Stomach (tissue), 9 donors: ENCODE measurements around the gene PLXNA2. TPM values are rescaled to one million over a fixed set of nuclear protein-coding genes. Genes with fewer than 3 reads are reported as not detected.

Source experiments
- DNase-seq, 2 donors: peaks; one replicate each; pipeline versions ENCODE4 v3.0.0 to v3.0.0-alpha.2; 2013 to 2019
- H3K27ac ChIP-seq, 5 donors: fragments of 200-600 bp in 4 of 5; sonication (generic) in 4 of 5; one replicate each; pipeline ENCODE4 v1.5.1; 2013 to 2019; ENCODE audit warnings: mild to moderate bottlenecking in 1 of 5, moderate library complexity in 1 of 5
- H3K27me3 ChIP-seq, 3 donors: fragments of 200-600 bp; sonication (generic); one replicate each; pipeline ENCODE4 v1.5.1; 2017 to 2019; ENCODE audit warnings: mixed run types in 1 of 3
- H3K36me3 ChIP-seq, 4 donors: fragments of 200-600 bp; sonication (generic); 1 replicate in 3 of 4; 2 replicates in 1 of 4; pipeline ENCODE4 v1.5.1; 2016 to 2019
- H3K4me1 ChIP-seq, 4 donors: fragments of 200-600 bp; sonication (generic); one replicate each; pipeline ENCODE4 v1.5.1; 2016 to 2019
- H3K4me3 ChIP-seq, 4 donors: fragments of 200-600 bp; sonication (generic) in 3 of 4; one replicate each; pipeline ENCODE4 v1.5.1; 2016 to 2019; ENCODE audit warnings: mild to moderate bottlenecking in 1 of 4
- H3K9me3 ChIP-seq, 4 donors: fragments of 200-600 bp; sonication (generic); one replicate each; pipeline ENCODE4 v1.5.1; 2016 to 2019
- EP300 ChIP-seq: sonication (generic); formaldehyde crosslinking; IDR thresholded peaks from one replicate; pipeline ENCODE4 v1.6.1; 2017; ENCODE audit warnings: antibody characterized with exemption
- POLR2A ChIP-seq, 4 donors: fragments of 450-650 bp; IDR thresholded peaks; one replicate each; pipeline ENCODE4 v1.6.1; 2016; ENCODE audit warnings: antibody characterized with exemption in 4 of 4, control low read depth in 2 of 4, mild to moderate bottlenecking in 1 of 4, moderate library complexity in 1 of 4
- POLR2AphosphoS5 ChIP-seq, 3 donors: sonication (generic); formaldehyde crosslinking; IDR thresholded peaks; one replicate each; pipeline ENCODE4 v1.6.1; 2016; ENCODE audit warnings: antibody characterized with exemption in 3 of 3
- whole genome bisulfite sequencing, 5 donors: extraction: QIAGEN DNeasy Blood & Tissue Kit in 3 of 5; methylation state at CpG; one replicate each; pipeline versions ENCODE4 v1.1.5 to v1.1.7; 2013 to 2018; 5-methylcytosine and 5-hydroxymethylcytosine counted together
- intact Hi-C: fragments of 100-400 bp; cut with DNase I; formaldehyde crosslinking; loops from one replicate; pipeline ENCODE4 v1.15.1; 2023; ENCODE audit warnings: low total_unique reads
- polyA plus RNA-seq, 3 donors: library from polyadenylated mRNA; stranded (reverse); fragments of 200-250 nt; gene quantifications; one replicate each; pipeline ENCODE4 v1.2.3, GENCODE V29; 2013
- total RNA-seq, 5 donors: library from RNA; depleted of rRNA; stranded (reverse); fragments of >200 nt; gene quantifications; one replicate each; pipeline versions ENCODE4 v1.1.0 to v1.2.3, GENCODE V29; 2014 to 2016
- TF ChIP-seq, protein P1 (sequence below), 7 experiments: fragments of 450-650 bp in 4 of 7; fragments of 200-600 bp in 3 of 7; sonication (generic) in 3 of 7; IDR thresholded peaks; one replicate each; pipeline ENCODE4 v1.5.1; 2016 to 2019; ENCODE audit warnings: antibody characterized with exemption in 7 of 7, control low read depth in 2 of 7, mild to moderate bottlenecking in 1 of 7
- donor health status: healthy with polysubstance abuse.
- donor health status: Bipolar disorder and iron deficiency.
- donor health status: healthy.

PLXNA2 gene
- total and polyA plus RNA-seq, 8 donors: 2.7 to 185 (median 28.7) TPM

DNA sequence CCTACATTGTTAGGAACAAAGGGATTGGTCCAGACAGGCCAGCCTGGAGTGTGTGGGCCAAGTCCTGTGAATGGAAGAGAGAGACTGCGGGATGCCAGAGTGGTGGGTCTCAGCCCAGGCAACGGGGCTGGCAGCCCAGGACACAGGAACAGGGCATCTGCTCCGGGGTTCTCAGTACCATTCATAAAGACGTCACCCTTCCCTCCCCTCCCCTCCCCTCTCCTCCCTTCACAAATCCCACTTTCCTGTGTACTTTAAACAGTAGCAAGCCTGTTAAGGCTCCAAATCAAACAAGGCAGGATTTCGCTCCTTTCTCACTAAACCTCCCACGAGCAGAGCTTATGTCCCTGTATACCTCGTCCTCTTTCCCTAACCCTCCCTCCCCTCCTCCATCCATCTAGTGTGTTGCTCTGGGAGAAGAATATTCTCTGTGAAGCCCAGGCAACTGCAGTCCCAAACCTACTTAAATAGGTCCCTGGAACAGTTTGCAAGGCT, 4.2 kb upstream of the PLXNA2 start:
- Histone ChIP-seq H3K4me1 (peaks cover 15 to 42% (median 31%) of the 10 kb centered on the region in 4 donors), H3K9me3 (no peaks in the 10 kb centered on the region), H3K4me3 (no peak overlapping the region), H3K27me3 (peaks cover 0 to 2% (median 0%) of the 10 kb centered on the region in 3 donors), H3K36me3 (no peaks in the 10 kb centered on the region), H3K27ac (no peak overlapping the region)
- intact Hi-C loops: loop anchor here (10.0 kb wide), 1 partner anchor 114 kb away; no protein-coding TSS in a partner anchor
- TF ChIP-seq, protein P1, sequence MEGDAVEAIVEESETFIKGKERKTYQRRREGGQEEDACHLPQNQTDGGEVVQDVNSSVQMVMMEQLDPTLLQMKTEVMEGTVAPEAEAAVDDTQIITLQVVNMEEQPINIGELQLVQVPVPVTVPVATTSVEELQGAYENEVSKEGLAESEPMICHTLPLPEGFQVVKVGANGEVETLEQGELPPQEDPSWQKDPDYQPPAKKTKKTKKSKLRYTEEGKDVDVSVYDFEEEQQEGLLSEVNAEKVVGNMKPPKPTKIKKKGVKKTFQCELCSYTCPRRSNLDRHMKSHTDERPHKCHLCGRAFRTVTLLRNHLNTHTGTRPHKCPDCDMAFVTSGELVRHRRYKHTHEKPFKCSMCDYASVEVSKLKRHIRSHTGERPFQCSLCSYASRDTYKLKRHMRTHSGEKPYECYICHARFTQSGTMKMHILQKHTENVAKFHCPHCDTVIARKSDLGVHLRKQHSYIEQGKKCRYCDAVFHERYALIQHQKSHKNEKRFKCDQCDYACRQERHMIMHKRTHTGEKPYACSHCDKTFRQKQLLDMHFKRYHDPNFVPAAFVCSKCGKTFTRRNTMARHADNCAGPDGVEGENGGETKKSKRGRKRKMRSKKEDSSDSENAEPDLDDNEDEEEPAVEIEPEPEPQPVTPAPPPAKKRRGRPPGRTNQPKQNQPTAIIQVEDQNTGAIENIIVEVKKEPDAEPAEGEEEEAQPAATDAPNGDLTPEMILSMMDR (IDR thresholded peaks at IDR 0.05): no peak
- TF ChIP-seq POLR2A (IDR thresholded peaks at IDR 0.05) (no peak), EP300 (no peak), POLR2AphosphoS5 (IDR thresholded peaks at IDR 0.05) (no peak)
- WGBS, 5 donors: 27 to 50% (median 36%) methylated on average over 7 of the region's 7 CpGs
- DNase-seq: peak in 1 of 2 donors; percentile 61

DNA sequence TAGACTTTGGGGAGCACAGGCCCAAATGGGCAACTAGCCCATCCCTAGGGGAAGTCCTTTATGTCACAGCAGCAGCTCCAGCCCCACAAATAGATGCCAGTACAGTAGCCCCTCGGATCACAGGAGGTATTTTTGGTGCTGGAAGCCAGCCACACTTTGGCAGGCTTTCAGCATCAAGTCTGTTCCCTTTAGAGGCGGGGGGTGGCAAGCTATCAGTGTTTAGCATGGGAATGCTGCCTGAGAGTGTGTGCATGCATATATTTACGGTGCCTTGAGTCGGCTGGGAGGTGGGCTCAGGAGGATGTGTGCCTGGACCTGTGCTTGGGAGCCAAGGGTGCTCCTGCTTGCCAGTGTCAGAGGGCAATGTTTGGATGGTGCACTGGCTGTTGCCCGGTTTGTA, 3.5 kb upstream of the PLXNA2 start:
- peaks cover 17 to 40% (median 29%) of the 10 kb centered on the region in 4 donors for H3K4me1 ChIP-seq
- intact Hi-C loops: loop anchor here (10.0 kb wide), 1 partner anchor 113 kb away; no protein-coding TSS in a partner anchor
- no peaks in the 10 kb centered on the region for H3K36me3 ChIP-seq
- peaks cover 0 to 8% (median 0%) of the 10 kb centered on the region in 3 donors for H3K27me3 ChIP-seq
- 41 to 65% (median 46%) methylated on average over 4 to 5 of the region's 5 CpGs for WGBS, 5 donors
- H3K4me3 ChIP-seq: no peak overlapping the region
- no peaks in the 10 kb centered on the region for H3K9me3 ChIP-seq
- DNase-seq: no peak
- TF ChIP-seq EP300: no peak
- no peak overlapping the region for H3K27ac ChIP-seq

DNA sequence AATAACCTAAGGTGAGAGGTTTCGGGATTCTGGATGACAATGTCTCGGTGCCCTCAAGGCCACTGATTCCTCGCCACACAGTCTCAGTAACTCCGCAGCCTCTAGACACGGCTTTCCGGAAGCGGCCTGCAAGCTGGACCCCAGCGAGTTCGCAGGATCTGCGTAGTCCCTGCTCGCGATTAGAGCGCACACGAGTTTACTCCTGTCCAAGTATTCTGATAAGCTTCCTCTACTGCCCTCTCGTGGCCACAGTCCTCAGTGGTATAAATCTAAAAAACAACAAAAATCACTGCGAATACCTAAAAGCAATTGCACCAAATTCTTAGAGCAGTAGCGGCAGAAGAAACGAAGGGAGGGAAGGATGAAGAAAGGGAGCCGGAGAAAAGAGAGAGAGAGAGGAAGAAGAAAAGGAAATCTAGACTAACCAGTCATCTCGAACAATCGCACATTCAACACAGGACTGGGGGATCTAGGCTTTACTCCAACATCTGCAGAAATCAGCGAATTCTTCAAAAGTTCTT, 1.1 kb upstream of the PLXNA2 start:
- no peaks in the 10 kb centered on the region for H3K36me3 ChIP-seq
- TF ChIP-seq POLR2A (IDR thresholded peaks at IDR 0.05): no peak
- TF ChIP-seq POLR2AphosphoS5 (IDR thresholded peaks at IDR 0.05): peak; percentile 34 to 83 (median 71)
- TF ChIP-seq, protein P1 (IDR thresholded peaks at IDR 0.05): peak in 5 of 7 experiments; percentile 65 to 92 (median 83)
- TF ChIP-seq EP300: no peak
- DNase-seq: peak; percentile 93 to 96
- intact Hi-C loops: loop anchor here (10.0 kb wide), 1 partner anchor 110 kb away; no protein-coding TSS in a partner anchor
- peak overlapping the region; percentile 78 to 90 (median 86) for H3K4me3 ChIP-seq
- peaks cover 39 to 59% (median 51%) of the 10 kb centered on the region in 4 donors for H3K4me1 ChIP-seq
- peaks cover 0 to 19% (median 0%) of the 10 kb centered on the region in 3 donors for H3K27me3 ChIP-seq
- 6 to 9% (median 8%) methylated on average over 22 of the region's 22 CpGs for WGBS, 5 donors
- H3K9me3 ChIP-seq: no peaks in the 10 kb centered on the region
- peak overlapping the region; percentile 53 to 97 (median 92) for H3K27ac ChIP-seq

DNA sequence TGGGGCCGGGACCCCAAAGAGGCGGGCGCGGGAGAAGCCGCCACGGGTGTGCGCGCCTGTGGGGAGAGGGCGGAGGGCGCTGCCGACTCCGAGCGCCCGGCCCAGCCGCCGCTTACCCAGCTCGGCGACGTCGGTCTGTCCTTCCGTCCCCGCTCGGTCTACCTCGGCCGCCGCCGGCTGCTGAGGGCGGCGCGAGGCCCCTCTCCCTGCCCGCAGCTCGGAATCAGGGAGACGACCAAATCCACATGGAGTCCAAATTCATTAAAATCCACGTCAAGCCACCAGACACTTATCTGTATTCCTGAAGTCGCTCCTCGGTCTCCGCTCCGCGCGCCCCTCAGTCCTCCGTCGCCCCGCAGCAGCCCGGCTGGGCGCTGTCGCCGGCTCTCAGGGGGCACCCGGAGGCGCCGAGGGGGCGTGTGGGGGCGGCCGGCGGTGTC, 637 bp downstream of the PLXNA2 start:
- peaks cover 55 to 69% (median 65%) of the 10 kb centered on the region in 4 donors for H3K4me1 ChIP-seq

More for the DNA sequence above, 637 bp downstream of the PLXNA2 start:
- peaks cover 0 to 19% (median 0%) of the 10 kb centered on the region in 3 donors for H3K27me3 ChIP-seq
- 0 to 1% (median 0%) methylated on average over 34 to 54 of the region's 54 CpGs for WGBS, 5 donors
- peak overlapping the region; percentile 91 to 97 (median 92) for H3K27ac ChIP-seq
- TF ChIP-seq POLR2AphosphoS5 (IDR thresholded peaks at IDR 0.05): no peak
- TF ChIP-seq, protein P1 (IDR thresholded peaks at IDR 0.05): peak in 1 of 7 experiments; percentile 4
- H3K9me3 ChIP-seq: no peaks in the 10 kb centered on the region
- peak overlapping the region; percentile 78 to 90 (median 86) for H3K4me3 ChIP-seq
- no peak for DNase-seq
- H3K36me3 ChIP-seq: no peaks in the 10 kb centered on the region
- intact Hi-C loops: loop anchor here (10.0 kb wide), 1 partner anchor 109 kb away; no protein-coding TSS in a partner anchor
